NCI-H2029 treated with DMSO at 0.1 percent for 48 hours (cell line): ENCODE measurements around the gene HECTD2.
"Not testable (repeated sequence)": the region's sequence is repeated elsewhere in the genome, so short reads cannot be mapped to it uniquely, and the experiment has no call there.

Source experiments
- DNase-seq: peaks from one replicate; lab custom pipeline; 2025; lab: John Stamatoyannopoulos, UW

The HECTD2 gene

DNA sequence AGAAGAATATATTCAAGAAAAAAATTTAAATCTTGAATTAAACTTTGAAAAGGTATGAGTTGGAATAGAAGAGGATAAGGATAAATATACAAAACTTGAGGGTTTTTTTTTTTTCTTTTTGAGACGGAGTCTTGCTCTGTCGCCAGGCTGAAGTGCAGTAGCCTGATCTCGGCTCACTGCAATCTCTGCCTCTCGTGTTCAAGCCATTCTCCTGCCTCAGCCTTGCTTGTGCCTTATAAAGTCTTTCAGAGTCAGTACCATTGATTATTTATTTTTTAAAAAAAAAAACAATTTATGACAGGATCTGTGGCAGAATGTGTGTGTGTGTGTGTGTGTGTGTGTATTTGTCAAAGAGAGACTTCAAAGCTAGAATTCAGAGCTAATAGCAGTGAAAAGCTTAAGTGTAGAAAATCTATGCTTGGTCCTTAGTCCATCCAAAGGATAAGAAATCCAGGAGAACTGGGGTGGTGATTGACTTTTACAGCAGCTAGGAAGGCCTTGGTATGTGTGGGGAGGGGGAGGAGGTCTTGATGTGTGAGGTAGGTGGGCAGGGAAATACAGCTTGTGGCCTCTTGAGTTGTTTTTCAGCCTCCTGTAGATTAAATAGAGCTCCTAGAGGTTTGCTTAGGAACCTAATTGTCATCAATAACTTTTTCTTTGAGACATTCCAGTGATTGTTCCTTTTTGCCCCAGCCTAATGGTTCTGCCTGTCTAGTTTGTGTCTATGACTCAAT is 2.4 kb downstream of the HECTD2 start:
- no peak for DNase-seq

DNA sequence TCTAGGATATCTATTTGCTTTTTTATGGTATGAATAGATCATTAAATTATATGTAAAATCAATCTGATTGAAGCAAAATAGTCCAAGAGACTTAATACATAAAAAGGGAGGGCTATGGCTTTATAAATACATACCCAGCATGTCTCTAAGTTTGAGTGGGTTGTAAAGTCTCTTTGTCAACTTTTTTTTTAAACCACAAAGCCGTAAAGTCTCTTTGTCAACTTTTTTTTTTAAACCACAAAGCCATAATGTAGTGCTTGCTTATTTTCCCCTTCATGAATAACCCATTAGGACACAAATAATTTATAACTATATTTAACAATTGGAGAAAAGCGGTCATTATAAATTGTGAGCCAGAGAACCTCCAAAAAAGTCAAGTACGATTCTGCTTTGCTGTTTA is 5.7 kb downstream of the HECTD2 start:
- no peak for DNase-seq

- no peak for DNase-seq
These were observed 6.3 kb downstream of the HECTD2 start for GRCh38 chr10:91416339-91416855.

GRCh38 chr10:91418416-91418815 is 8.3 kb downstream of the HECTD2 start:
- no peak for DNase-seq

- DNase-seq, result no peak
These were observed 10.7 kb downstream of the HECTD2 start for GRCh38 chr10:91420868-91421267.

- no peak for DNase-seq
These were observed 12.8 kb downstream of the HECTD2 start for GRCh38 chr10:91422915-91423314.

- no peak for DNase-seq
These were observed 13.9 kb downstream of the HECTD2 start for GRCh38 chr10:91424016-91424415.

DNA sequence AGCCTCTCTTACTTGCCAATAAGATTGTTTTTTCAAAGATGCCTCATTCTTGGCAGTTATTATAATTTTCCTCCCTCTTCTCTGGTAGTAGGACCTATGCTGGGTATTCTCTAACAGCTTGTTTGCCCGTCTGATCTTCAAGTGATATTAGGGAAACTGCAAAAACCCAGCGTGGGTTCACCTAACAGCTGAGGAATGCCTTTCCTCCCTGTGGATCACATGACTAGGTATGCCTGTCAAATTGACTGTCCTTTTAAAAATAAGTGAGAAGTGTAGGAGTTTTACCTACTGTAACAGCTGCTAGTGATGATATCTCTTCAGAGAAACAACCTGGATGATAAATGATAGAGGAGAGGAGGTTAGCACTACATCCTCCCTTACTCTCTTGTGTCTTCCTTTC is 22.0 kb downstream of the HECTD2 start:
- no peak for DNase-seq

GRCh38 chr10:91433620-91434019 is 23.5 kb downstream of the HECTD2 start:
- DNase-seq, result no peak

- DNase-seq, result no peak
These were observed 23.9 kb downstream of the HECTD2 start for GRCh38 chr10:91434041-91434440.

DNA sequence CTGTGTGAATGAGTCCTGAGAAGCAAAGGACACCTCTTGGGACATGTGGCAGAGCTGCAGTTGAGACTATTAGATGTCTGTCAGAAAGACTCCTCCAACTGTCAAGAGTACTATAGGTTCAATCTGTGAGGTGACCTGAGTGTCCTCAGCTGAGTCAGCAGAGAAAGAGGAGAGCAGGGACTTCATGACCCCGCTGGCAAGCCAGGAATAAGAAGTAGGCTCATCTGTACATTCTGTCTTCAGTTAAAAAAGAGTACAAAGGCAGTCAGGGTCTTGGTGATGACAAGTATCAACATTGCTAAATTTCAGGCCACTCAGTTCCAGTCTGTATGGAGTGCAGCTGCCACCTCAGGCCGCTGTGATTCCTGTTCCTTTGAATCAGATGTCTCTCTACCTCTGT is 25.1 kb downstream of the HECTD2 start:
- no peak for DNase-seq

GRCh38 chr10:91438228-91438627 is 28.1 kb downstream of the HECTD2 start:
- DNase-seq, result not testable (repeated sequence)

DNA sequence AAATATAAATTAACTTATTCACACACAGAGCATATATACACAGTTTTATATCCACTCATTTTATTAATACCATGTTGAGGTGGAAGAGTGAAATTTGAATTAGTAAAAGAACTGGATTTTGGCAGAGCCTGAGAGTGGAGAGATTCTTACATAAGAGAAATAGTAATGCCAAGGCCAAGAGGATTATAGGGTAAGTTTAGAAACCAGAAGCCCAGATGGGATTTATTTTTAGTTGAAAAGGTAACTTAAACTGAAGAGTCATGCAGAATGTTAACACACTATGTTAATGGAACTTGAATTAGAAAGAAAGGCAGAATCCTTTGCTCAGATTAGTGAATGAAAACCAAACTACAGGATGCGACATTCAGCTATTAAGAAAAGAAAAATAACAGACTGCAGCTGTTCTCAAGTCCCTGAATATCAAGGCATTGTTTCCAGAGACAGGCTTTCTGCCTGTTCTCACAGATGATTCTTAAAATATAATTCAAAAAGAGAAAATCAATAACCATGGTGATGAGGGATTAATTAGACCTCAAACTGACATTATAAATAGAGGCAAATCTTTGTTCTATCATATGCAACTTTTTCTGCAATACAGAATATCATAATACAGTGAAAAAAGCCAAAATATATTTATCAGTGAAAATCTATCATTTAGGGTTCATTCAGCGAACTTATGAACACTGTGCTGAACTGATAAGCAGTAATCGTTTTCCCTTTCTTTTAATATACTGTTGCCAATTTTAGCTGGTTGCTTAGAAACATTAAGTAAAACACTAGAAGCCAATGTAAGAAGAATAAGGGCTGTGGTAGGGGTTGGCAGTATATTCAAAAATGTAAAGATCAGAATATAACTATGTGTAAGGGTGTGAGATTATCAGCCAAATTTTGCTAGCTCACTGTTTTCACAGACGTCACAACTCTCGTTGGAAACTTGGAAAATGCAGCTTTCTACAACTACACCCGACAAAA is 34.4 kb downstream of the HECTD2 start:
- DNase-seq, result no peak

DNA sequence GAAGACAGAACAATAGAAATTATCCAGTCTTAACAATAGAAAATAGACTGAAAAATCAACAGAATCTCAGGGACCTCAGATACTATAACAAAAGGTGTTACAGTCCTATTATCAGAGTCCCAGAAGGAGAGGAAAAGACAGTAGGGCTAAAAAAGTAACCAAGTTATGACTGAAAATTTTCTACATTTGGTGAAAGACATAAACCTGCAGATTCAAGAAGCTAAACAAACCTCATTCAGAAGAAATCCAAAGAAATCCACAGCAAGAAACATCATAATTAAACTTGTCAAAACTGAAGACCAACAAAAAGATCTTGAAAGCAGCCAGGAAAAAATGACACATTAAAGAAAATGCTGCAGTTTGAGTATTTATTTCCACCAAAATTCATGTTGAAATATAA is 41.9 kb downstream of the HECTD2 start:
- DNase-seq, result no peak

DNA sequence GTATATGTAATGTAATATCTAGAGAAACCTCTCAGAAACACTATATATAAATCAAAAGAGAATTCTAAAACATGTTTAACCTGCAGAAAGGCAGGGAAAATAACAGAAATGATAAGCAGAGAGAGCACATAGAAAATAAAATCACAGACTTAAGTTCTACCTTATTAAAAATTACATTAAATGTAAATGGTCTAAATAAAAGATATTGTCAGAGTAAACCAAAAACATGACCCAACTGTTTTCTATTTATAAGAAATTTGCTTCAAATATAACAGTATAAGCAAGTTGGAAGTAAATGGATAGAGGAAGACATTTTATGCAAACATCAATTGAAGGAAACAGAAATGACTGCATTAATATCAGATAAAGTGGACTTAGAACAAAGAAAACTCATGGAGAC is 43.4 kb downstream of the HECTD2 start:
- DNase-seq, result no peak

GRCh38 chr10:91455135-91455534 is 45.0 kb downstream of the HECTD2 start:
- not testable (repeated sequence) for DNase-seq

DNA sequence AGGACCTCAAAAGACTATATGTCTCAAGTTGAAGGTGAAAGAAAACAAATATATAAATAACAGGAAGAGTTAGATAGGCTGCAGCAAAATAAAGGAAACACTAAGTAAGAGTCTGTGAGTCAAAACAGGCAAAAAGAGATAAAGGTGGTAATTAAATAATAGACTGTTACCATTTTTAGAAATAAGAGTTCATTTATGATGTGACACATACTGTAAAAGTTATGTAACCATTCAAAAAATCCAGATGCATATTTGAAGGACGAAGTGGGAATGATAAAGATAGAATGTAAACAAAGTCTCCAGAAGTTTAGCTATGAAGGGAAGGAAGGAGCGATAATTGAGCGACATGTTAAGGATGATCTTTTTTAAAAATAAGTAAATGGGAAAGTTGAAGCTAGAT is 50.5 kb downstream of the HECTD2 start:
- no peak for DNase-seq

DNA sequence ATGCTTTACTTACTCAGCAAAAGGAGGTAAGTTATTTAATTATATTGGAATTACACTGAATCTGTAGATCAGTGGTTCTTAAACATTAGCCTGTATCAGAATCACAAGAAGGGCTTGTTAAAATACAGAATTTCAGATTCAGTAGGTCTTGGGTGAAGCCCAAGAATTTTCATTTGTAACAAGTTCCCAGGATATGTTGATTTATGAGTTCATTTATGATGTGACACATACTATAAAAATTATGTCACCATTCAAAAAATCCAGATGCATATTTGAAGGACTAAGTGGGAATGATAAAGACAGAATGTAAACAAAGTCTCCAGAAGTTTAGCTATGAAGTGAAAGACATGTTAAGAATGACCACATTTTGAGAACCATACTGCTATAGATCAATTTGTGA is 52.3 kb downstream of the HECTD2 start:
- DNase-seq, result no peak

GRCh38 chr10:91464500-91464899 is 54.4 kb downstream of the HECTD2 start:
- DNase-seq, result no peak

DNA sequence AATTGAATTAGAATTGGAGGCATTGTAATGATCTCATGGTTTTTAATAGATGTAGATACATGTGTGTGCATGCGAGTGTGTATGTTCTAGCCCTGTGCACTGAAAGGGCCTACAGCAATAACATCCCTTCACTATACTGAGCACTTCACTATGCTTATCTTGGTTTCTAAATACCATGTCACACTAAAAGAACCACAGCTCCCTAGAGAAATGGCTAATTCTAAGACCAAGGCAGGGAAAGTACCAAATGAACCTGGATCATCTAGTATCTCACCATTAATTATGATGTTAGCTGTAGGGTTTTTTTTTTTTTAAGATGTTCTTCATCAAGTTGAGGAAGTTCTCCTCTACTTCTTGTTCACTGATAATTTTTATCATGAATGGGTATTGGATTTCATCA is 55.1 kb downstream of the HECTD2 start:
- DNase-seq, result no peak

DNA sequence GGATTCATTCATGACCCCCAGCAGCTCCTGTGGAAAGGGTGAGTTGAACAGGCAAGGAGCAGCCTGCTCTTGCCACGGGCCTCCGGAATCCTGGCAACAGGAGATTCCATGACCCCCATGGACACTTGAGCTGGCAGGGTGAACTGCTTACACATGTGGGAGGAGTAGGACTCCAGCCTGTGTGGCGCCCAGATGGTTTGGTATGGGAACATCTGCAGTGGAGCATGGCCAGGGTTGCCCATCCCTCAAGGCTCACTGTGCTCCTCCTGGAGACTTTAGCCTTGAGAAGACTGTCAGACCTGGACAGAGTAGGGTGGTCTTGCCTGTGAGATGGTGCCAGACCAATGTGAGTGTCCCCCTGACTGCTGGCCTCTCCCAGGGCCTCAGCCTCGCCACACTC is 57.0 kb downstream of the HECTD2 start:
- no peak for DNase-seq

DNA sequence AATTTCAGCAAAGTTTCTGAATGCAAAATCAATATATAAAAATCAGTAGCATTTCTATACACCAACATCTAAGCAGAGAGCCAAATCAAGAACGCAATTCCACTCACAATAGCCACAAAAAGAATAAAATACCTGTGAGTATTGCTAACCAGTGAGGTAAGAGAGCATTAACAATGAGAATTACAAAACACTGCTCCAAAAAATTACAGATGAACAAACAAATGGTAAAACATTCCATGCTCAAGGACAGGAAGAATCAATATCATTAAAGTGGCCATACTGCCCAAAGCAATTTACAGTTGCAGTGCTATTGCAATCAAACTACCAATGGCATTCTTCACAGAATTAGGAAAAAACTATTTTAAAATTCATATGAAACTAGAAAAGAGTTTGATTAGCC is 61.5 kb downstream of the HECTD2 start:
- no peak for DNase-seq

DNA sequence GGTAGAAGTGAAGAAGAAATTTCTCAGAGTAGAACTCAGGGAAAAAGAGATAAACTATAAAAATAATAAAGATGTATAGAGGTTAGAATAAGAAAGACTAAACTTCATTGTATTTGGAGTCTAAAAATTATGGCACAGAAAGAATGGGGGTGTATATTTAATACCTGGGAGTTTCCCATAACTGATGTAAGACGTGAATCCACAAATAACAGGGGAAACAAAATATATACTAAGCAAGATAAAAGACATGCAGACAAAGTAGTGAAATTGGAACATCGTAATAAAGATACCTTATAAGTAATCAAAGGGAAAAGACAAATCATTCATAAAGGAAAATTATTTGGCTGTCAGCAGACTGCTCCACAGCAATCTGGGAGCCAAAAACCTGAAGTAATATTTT is 62.8 kb downstream of the HECTD2 start:
- DNase-seq, result no peak
